ENCODE measurements around the gene DTHD1. TPM values are rescaled to one million over a fixed set of nuclear protein-coding genes. Genes with fewer than 3 reads are reported as not detected.
A peak's percentile ranks its signal among the peaks of the same experiment; 100 is the strongest.

The DTHD1 gene
- total and polyA plus RNA-seq, 10 of the 15 experiments (the other 5 are each of a cell fraction or from before 2014, with no cell fraction given) = 0.05 to 2.8 (median 1.4) TPM

GRCh38 chr4:36351082-36351666 is 69.8 kb downstream of the DTHD1 start (continued):
- TF ChIP-seq SKIL (IDR thresholded peaks at IDR 0.05; ENCODE audit: low read depth, poor library complexity, severe bottlenecking) (peak; percentile 31), SMC3 (IDR thresholded peaks at IDR 0.05; ENCODE audit: borderline replicate concordance, low read length) (peak; percentile 92), RAD21 (IDR thresholded peaks at IDR 0.05; ENCODE audit: insufficient read depth, low read depth, low read length) (peak; percentile 96), DPF2 (IDR thresholded peaks at IDR 0.05) (no peak), IKZF2 (IDR thresholded peaks at IDR 0.05) (no peak), ETV6 (conservative IDR thresholded peaks at IDR 0.05 in 1 of 2, IDR thresholded peaks at IDR 0.05 in 1 of 2; ENCODE audit: borderline replicate concordance in 1 of 2, low read depth in 1 of 2) (no peak), NFIC (IDR thresholded peaks at IDR 0.05; ENCODE audit: low read depth, low read length) (0 out of 2 replicates have a peak, but pooled peaks have one; percentile 13), POLR2AphosphoS5 (IDR thresholded peaks at IDR 0.05; ENCODE audit: low read length) (no peak), SPI1 (IDR thresholded peaks at IDR 0.05; ENCODE audit: borderline replicate concordance, insufficient read depth, low read depth, low read length) (no peak), JUNB (IDR thresholded peaks at IDR 0.05) (0 out of 2 replicates have a peak, but pooled peaks have one; percentile 33)
